Endothelial cell of umbilical vein (primary cell): Measurements from ENCODE around the gene CLCNKA. TPM values are rescaled to one million over a fixed set of nuclear protein-coding genes. Genes with fewer than 3 reads are reported as not detected.

ENCODE experiments used
- BruUV-seq: library from RNA; stranded (reverse); fragments of 400-500 nt; replicated peaks from 2 replicates; lab custom pipeline; 2021; lab: Mats Ljungman, UMichigan
- CTCF ChIA-PET: fragments of 300-600, 350-600 bp; sonication (Branson Sonifier 250); formaldehyde crosslinking; loops from one replicate; lab custom pipeline; 2021; ENCODE audit warnings: antibody characterized with exemption, inconsistent platforms; lab: Charles Lee
- POLR2A ChIA-PET: fragments of 300-600, 350-600 bp; sonication (Branson Sonifier 250); formaldehyde crosslinking; loops from one replicate; lab custom pipeline; 2021; ENCODE audit warnings: antibody characterized with exemption, inconsistent platforms; lab: Charles Lee
- DNase-seq: peaks from one replicate; pipeline ENCODE4 v3.0.0-alpha.2; 2011; ENCODE audit warnings: low read depth, low spot score
- FAIRE-seq: peaks from 2 replicates; lab custom pipeline; 2011; peaks lifted over from hg19 to GRCh38; lab: Jason Lieb, UNC
- H2AFZ ChIP-seq: 2 replicates; pipeline ENCODE4 v1.6.0; 2012; ENCODE audit warnings: low read depth, low read length, control low read depth, inconsistent platforms
- H3K27ac ChIP-seq: 2 replicates; pipeline ENCODE4 v1.5.1; 2011; ENCODE audit warnings: low read depth, mild to moderate bottlenecking, control low read depth, low read length, moderate library complexity; ENCODE audit not compliant: insufficient read depth
- H3K27me3 ChIP-seq, 2 experiments: 2 replicates each; pipeline versions ENCODE4 v1.6.0 to v1.6.1; 2011; ENCODE audit warnings: low read length in 2 of 2, mixed read lengths in 1 of 2; ENCODE audit not compliant: control insufficient read depth in 2 of 2, insufficient read depth in 2 of 2
- H3K36me3 ChIP-seq, 2 experiments: 2 replicates in 1 of 2; 3 replicates in 1 of 2; pipeline ENCODE4 v1.5.1; 2011; ENCODE audit warnings: low read length in 2 of 2, mild to moderate bottlenecking in 1 of 2, moderate library complexity in 1 of 2; ENCODE audit not compliant: control insufficient read depth in 2 of 2, insufficient read depth in 2 of 2; ENCODE audit errors: extremely low read depth in 1 of 2
- H3K4me1 ChIP-seq: 3 replicates; pipeline ENCODE4 v1.5.1; 2011; ENCODE audit warnings: mild to moderate bottlenecking, low read length; ENCODE audit not compliant: control insufficient read depth, insufficient read depth; ENCODE audit errors: extremely low read depth
- H3K4me2 ChIP-seq: 2 replicates; pipeline ENCODE4 v1.6.1; 2011; ENCODE audit warnings: low read length, control low read depth, mixed read lengths; ENCODE audit not compliant: insufficient read depth
- H3K4me3 ChIP-seq, 3 experiments: fragments of 200-600 bp in 1 of 3; sonication (generic), shearing (Covaris generic) in 1 of 3; replicated peaks in 1 of 3; 2 replicates each; pipeline ENCODE4 v1.5.1; 2011 to 2016; ENCODE audit warnings: control low read depth in 3 of 3, low read length in 3 of 3, mild to moderate bottlenecking in 2 of 3, inconsistent platforms in 1 of 3, low read depth in 1 of 3, moderate library complexity in 1 of 3; ENCODE audit not compliant: insufficient read depth in 1 of 3
- H3K79me2 ChIP-seq: 2 replicates; pipeline ENCODE4 v1.6.0; 2012; ENCODE audit warnings: low read length, inconsistent platforms; ENCODE audit not compliant: control insufficient read depth, insufficient read depth
- H3K9ac ChIP-seq: replicated peaks from 2 replicates; pipeline ENCODE3; 2011; ENCODE audit warnings: low read length, control low read depth; ENCODE audit not compliant: insufficient read depth; ENCODE audit errors: extremely low read depth
- H3K9me1 ChIP-seq: replicated peaks from 3 replicates; pipeline ENCODE4 v1.6.0; 2011; ENCODE audit warnings: mild to moderate bottlenecking, low read length; ENCODE audit not compliant: control insufficient read depth, insufficient read depth; ENCODE audit errors: extremely low read depth
- H3K9me3 ChIP-seq: replicated peaks from 2 replicates; pipeline ENCODE4 v1.5.1; 2012; ENCODE audit warnings: low read length, inconsistent platforms; ENCODE audit not compliant: control insufficient read depth, insufficient read depth
- H4K20me1 ChIP-seq: replicated peaks from 2 replicates; pipeline ENCODE3; 2011; ENCODE audit warnings: mild to moderate bottlenecking, low read length; ENCODE audit not compliant: control insufficient read depth, insufficient read depth; ENCODE audit errors: extremely low read depth
- EZH2 ChIP-seq: IDR thresholded peaks from 2 replicates; pipeline ENCODE4 v1.6.1; 2012; ENCODE audit warnings: borderline replicate concordance, low read depth, mild to moderate bottlenecking, moderate library complexity, low read length, inconsistent platforms; ENCODE audit not compliant: severe bottlenecking
- FOS ChIP-seq: IDR thresholded peaks from 2 replicates; pipeline ENCODE4 v1.6.1; 2011; ENCODE audit warnings: mild to moderate bottlenecking, low read length, moderate library complexity, borderline replicate concordance; ENCODE audit not compliant: insufficient read depth
- GATA2 ChIP-seq: IDR thresholded peaks from 2 replicates; pipeline ENCODE4 v1.7.0; 2011; ENCODE audit warnings: low read depth, mild to moderate bottlenecking, moderate library complexity, mixed read lengths, low read length; ENCODE audit not compliant: insufficient read length, insufficient read depth
- JUN ChIP-seq: IDR thresholded peaks from 2 replicates; pipeline ENCODE4 v1.6.1; 2011; ENCODE audit warnings: borderline replicate concordance, low read depth; ENCODE audit not compliant: insufficient read length, insufficient read depth
- MYC ChIP-seq: IDR thresholded peaks from one replicate; pipeline ENCODE4 v1.6.1; 2011; ENCODE audit warnings: mild to moderate bottlenecking, low read depth, low read length
- POLR2A ChIP-seq: IDR thresholded peaks from 2 replicates; pipeline ENCODE4 v1.6.1; 2012; ENCODE audit warnings: low read depth, mild to moderate bottlenecking, control low read depth, low read length
- POLR2AphosphoS5 ChIP-seq: IDR thresholded peaks from 2 replicates; pipeline ENCODE4 v1.6.1; 2012; ENCODE audit warnings: low read depth, mild to moderate bottlenecking, control low read depth, low read length, moderate library complexity; ENCODE audit not compliant: insufficient read depth
- dilution Hi-C: fragments of 300-500 bp; cut with MboI; formaldehyde crosslinking; loops from one replicate; pipeline ENCODE4 v1.15.0; 2019; ENCODE audit warnings: low sequenced_read_pairs; ENCODE audit not compliant: extremely low pct_ligation_motif_present
- intact Hi-C: fragments of 100-400 bp; cut with micrococcal nuclease; formaldehyde crosslinking; loops from one replicate; pipeline ENCODE4 v1.10.0; 2022
- polyA plus RNA-seq, 4 experiments: library from polyadenylated mRNA; depleted of rRNA in 3 of 4; stranded (reverse) in 3 of 4; unstranded in 1 of 4; fragments of >200 nt; gene quantifications; 2 replicates each; pipeline versions ENCODE4 v1.2.1 to v1.2.3, GENCODE V29; 2011 to 2012; ENCODE audit warnings: missing spikeins in 1 of 4
- total RNA-seq: library from RNA; stranded (reverse); gene quantifications from 2 replicates; pipeline ENCODE4 v1.2.3, GENCODE V29; 2021
- TF ChIP-seq, protein P1 (sequence below): IDR thresholded peaks from 2 replicates; pipeline ENCODE4 v1.6.1; 2011; ENCODE audit not compliant: insufficient read depth, insufficient read length
- TF ChIP-seq, protein P2 (sequence below), 2 donors: IDR thresholded peaks; 1 replicate in 1 of 2; 2 replicates in 1 of 2; pipeline ENCODE4 v1.5.1; 2011; ENCODE audit warnings: low read length in 2 of 2, mild to moderate bottlenecking in 2 of 2, moderate library complexity in 2 of 2, control low read depth in 1 of 2, inconsistent platforms in 1 of 2, low read depth in 1 of 2; ENCODE audit not compliant: insufficient read depth in 1 of 2; ENCODE audit errors: extremely low read depth in 1 of 2

CLCNKA gene
- total and polyA plus RNA-seq, 2 donors (not counting 3 experiments of a cell fraction or from before 2014, with no cell fraction given): not detected

GRCh38 chr1:15993666-15994065 lies 28.2 kb upstream of the CLCNKA start:
- H3K4me3 ChIP-seq: no peak overlapping the region
- intact Hi-C loops (loop anchor here (1.0 to 2.0 kb wide), 6 partner anchors 36 to 201 kb away; no protein-coding TSS in a partner anchor), dilution Hi-C loops (no loop called here)
- DNase-seq (no peak), FAIRE-seq (no peak)
- no peak overlapping the region for H2AFZ ChIP-seq
- H3K9ac ChIP-seq: no peak overlapping the region
- no peaks in the 10 kb centered on the region for H3K79me2 ChIP-seq
- POLR2A ChIA-PET: no interaction called here
- no peak for TF ChIP-seq MYC
- no peak for TF ChIP-seq POLR2A
- no peak for TF ChIP-seq GATA2
- TF ChIP-seq, protein P1, sequence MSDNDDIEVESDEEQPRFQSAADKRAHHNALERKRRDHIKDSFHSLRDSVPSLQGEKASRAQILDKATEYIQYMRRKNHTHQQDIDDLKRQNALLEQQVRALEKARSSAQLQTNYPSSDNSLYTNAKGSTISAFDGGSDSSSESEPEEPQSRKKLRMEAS: no peak
- TF ChIP-seq, protein P2, sequence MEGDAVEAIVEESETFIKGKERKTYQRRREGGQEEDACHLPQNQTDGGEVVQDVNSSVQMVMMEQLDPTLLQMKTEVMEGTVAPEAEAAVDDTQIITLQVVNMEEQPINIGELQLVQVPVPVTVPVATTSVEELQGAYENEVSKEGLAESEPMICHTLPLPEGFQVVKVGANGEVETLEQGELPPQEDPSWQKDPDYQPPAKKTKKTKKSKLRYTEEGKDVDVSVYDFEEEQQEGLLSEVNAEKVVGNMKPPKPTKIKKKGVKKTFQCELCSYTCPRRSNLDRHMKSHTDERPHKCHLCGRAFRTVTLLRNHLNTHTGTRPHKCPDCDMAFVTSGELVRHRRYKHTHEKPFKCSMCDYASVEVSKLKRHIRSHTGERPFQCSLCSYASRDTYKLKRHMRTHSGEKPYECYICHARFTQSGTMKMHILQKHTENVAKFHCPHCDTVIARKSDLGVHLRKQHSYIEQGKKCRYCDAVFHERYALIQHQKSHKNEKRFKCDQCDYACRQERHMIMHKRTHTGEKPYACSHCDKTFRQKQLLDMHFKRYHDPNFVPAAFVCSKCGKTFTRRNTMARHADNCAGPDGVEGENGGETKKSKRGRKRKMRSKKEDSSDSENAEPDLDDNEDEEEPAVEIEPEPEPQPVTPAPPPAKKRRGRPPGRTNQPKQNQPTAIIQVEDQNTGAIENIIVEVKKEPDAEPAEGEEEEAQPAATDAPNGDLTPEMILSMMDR (IDR thresholded peaks at IDR 0.05; ENCODE audit: extremely low read depth in 1 of 2, insufficient read depth in 1 of 2, low read depth in 1 of 2, low read length in 2 of 2): no peak
- no peak for TF ChIP-seq FOS
- no peak for TF ChIP-seq JUN
- no peak for TF ChIP-seq POLR2AphosphoS5
- no peak for TF ChIP-seq EZH2
- H4K20me1 ChIP-seq: no peaks in the 10 kb centered on the region
- no TSS peak for BruUV-seq
- no peaks in the 10 kb centered on the region for H3K9me3 ChIP-seq
- CTCF ChIA-PET: interaction anchor here (1.1 to 2.9 kb wide), 10 partner anchors 8 to 202 kb away, joined by 3 to 34 read pairs (median 9); no protein-coding TSS in a partner anchor
- no peaks in the 10 kb centered on the region for H3K9me1 ChIP-seq
- no peak overlapping the region for H3K4me2 ChIP-seq
- no peak overlapping the region for H3K27ac ChIP-seq
- no peaks in the 10 kb centered on the region for H3K27me3 ChIP-seq
- H3K36me3 ChIP-seq: no peaks in the 10 kb centered on the region
- H3K4me1 ChIP-seq: no peaks in the 10 kb centered on the region
